CD14-positive monocyte (primary cell): ENCODE data around the gene RAB40C. TPM values are rescaled to one million over a fixed set of nuclear protein-coding genes. Genes with fewer than 3 reads are reported as not detected.

Source experiments
- DNase-seq, 3 donors: peaks; one replicate each; pipeline ENCODE4 v3.0.0-alpha.2; 2011 to 2022
- H2AFZ ChIP-seq: 2 replicates; pipeline ENCODE4 v1.6.0; 2012; ENCODE audit warnings: mild to moderate bottlenecking, low read depth, low read length, inconsistent platforms; ENCODE audit not compliant: insufficient read depth, poor library complexity, severe bottlenecking
- H3K27ac ChIP-seq, 2 donors: 1 replicate in 1 of 2; 2 replicates in 1 of 2; pipeline ENCODE4 v1.5.1; 2012 to 2013; ENCODE audit warnings: low read length in 2 of 2, control low read depth in 1 of 2, inconsistent platforms in 1 of 2, low read depth in 1 of 2, mild to moderate bottlenecking in 1 of 2
- H3K27me3 ChIP-seq, 2 donors: one replicate each; pipeline versions ENCODE4 v1.6.0 to v1.6.1; 2011 to 2013; ENCODE audit warnings: low read length in 2 of 2; ENCODE audit not compliant: control insufficient read depth in 2 of 2, insufficient read depth in 2 of 2
- H3K36me3 ChIP-seq, 2 donors: replicated peaks in 1 of 2; 1 replicate in 1 of 2; 2 replicates in 1 of 2; pipeline versions ENCODE4 v1.5.1 to v1.6.1; 2012 to 2013; ENCODE audit warnings: low read length in 2 of 2, control low read depth in 1 of 2, inconsistent platforms in 1 of 2, mild to moderate bottlenecking in 1 of 2; ENCODE audit not compliant: insufficient read depth in 2 of 2, control insufficient read depth in 1 of 2
- H3K4me1 ChIP-seq, 2 donors: 1 replicate in 1 of 2; 2 replicates in 1 of 2; pipeline versions ENCODE4 v1.5.1 to v1.6.1; 2012 to 2013; ENCODE audit warnings: low read length in 2 of 2, control low read depth in 1 of 2, inconsistent platforms in 1 of 2, mild to moderate bottlenecking in 1 of 2, moderate library complexity in 1 of 2; ENCODE audit not compliant: insufficient read depth in 2 of 2, control insufficient read depth in 1 of 2
- H3K4me2 ChIP-seq: replicated peaks from 2 replicates; pipeline ENCODE3; 2012; ENCODE audit warnings: low read length, moderate library complexity, mild to moderate bottlenecking; ENCODE audit not compliant: poor library complexity, severe bottlenecking; ENCODE audit errors: extremely low read depth
- H3K4me3 ChIP-seq, 3 experiments: fragments of 200-600 bp in 1 of 3; sonication (generic) in 1 of 3; replicated peaks in 1 of 3; 1 replicate in 2 of 3; 2 replicates in 1 of 3; pipeline ENCODE4 v1.5.1; 2011 to 2013; ENCODE audit warnings: low read length in 3 of 3, mild to moderate bottlenecking in 3 of 3, control low read depth in 2 of 3, low read depth in 2 of 3, inconsistent platforms in 1 of 3, moderate library complexity in 1 of 3
- H3K79me2 ChIP-seq: 2 replicates; pipeline ENCODE4 v1.6.0; 2012; ENCODE audit warnings: mild to moderate bottlenecking, control low read depth, inconsistent platforms, low read length, moderate library complexity; ENCODE audit not compliant: insufficient read depth
- H3K9ac ChIP-seq: 2 replicates; pipeline ENCODE4 v1.6.0; 2017; ENCODE audit warnings: low read length, mild to moderate bottlenecking; ENCODE audit not compliant: insufficient read depth, poor library complexity, severe bottlenecking
- H3K9me3 ChIP-seq, 2 donors: replicated peaks in 1 of 2; 1 replicate in 1 of 2; 2 replicates in 1 of 2; pipeline versions ENCODE4 v1.5.1 to v1.6.1; 2012 to 2013; ENCODE audit warnings: low read length in 2 of 2, control low read depth in 1 of 2; ENCODE audit not compliant: control insufficient read depth in 1 of 2, insufficient read depth in 1 of 2
- H4K20me1 ChIP-seq: 2 replicates; pipeline ENCODE4 v1.6.0; 2012; ENCODE audit warnings: mild to moderate bottlenecking, low read length, control low read depth, moderate library complexity; ENCODE audit not compliant: insufficient read depth
- H3K27ac Mint-ChIP-seq, 7 donors: one replicate each; pipeline ENCODE4 v1.8.0; 2020; ENCODE audit warnings: mild to moderate bottlenecking in 7 of 7, mixed read lengths in 7 of 7, moderate library complexity in 6 of 7, inconsistent platforms in 2 of 7
- H3K27me3 Mint-ChIP-seq, 3 donors: one replicate each; pipeline ENCODE4 v1.8.0; 2021 to 2022; ENCODE audit warnings: low read depth in 3 of 3, mild to moderate bottlenecking in 3 of 3, mixed read lengths in 3 of 3, moderate library complexity in 3 of 3, inconsistent platforms in 1 of 3
- H3K36me3 Mint-ChIP-seq, 2 donors: one replicate each; pipeline ENCODE4 v1.8.0; 2020; ENCODE audit warnings: mixed read lengths in 2 of 2, inconsistent platforms in 1 of 2, mild to moderate bottlenecking in 1 of 2
- H3K4me1 Mint-ChIP-seq: one replicate; pipeline ENCODE4 v1.8.0; 2020; ENCODE audit warnings: mild to moderate bottlenecking, mixed read lengths
- H3K4me3 Mint-ChIP-seq, 2 donors: one replicate each; pipeline ENCODE4 v1.8.0; 2020; ENCODE audit warnings: mild to moderate bottlenecking in 2 of 2, mixed read lengths in 2 of 2, moderate library complexity in 1 of 2
- H3K9me3 Mint-ChIP-seq, 7 donors: one replicate each; pipeline ENCODE4 v1.8.0; 2020 to 2022; ENCODE audit warnings: mixed read lengths in 7 of 7, mild to moderate bottlenecking in 6 of 7, moderate library complexity in 6 of 7, inconsistent platforms in 2 of 7
- WGBS: methylation state at CpG from one replicate; pipeline ENCODE4 v1.1.5; 2013; ENCODE audit warnings: missing lambda C conversion rate; ENCODE audit not compliant: insufficient coverage; 5-methylcytosine and 5-hydroxymethylcytosine counted together
- intact Hi-C, 2 donors: fragments of 100-400 bp; cut with micrococcal nuclease; formaldehyde crosslinking; loops; one replicate each; pipeline versions ENCODE4 v1.15.0 to v1.15.1; 2023
- polyA plus RNA-seq, 3 donors: library from polyadenylated mRNA; depleted of rRNA in 1 of 3; unstranded in 2 of 3; stranded (reverse) in 1 of 3; fragments of 300-500 nt in 2 of 3; fragments of >200 nt in 1 of 3; fragmentation: Illumina TruSeq in 2 of 3; gene quantifications; 1 replicate in 2 of 3; 2 replicates in 1 of 3; pipeline ENCODE4 v1.2.3, GENCODE V29; 2012 to 2021
- TF ChIP-seq, protein P1 (sequence below): fragments of 200-600 bp; IDR thresholded peaks from one replicate; pipeline ENCODE4 v1.8.0; 2022; ENCODE audit warnings: antibody characterized with exemption, mild to moderate bottlenecking

RAB40C gene
- polyA plus RNA-seq, 3 donors: 10.0 to 22.6 (median 10.9) TPM

GRCh38 chr16:588639-588888 is 1.3 kb upstream of the RAB40C start:
- Mint-ChIP-seq H3K4me1 (peaks cover 44% of the 10 kb centered on the region), H3K27ac (peak overlapping the region; percentile 96 to 99 (median 98)), H3K36me3 (peaks cover 0 to under 1% of the 10 kb centered on the region in 2 donors), H3K27me3 (peaks cover 2 to 16% (median 12%) of the 10 kb centered on the region in 3 donors), H3K9me3 (peaks cover 0 to 3% (median 0%) of the 10 kb centered on the region in 7 donors), H3K4me3 (peak overlapping the region; percentile 88 to 93)
- WGBS: 1% methylated on average over 21 of the region's 21 CpGs
- H3K79me2 ChIP-seq: peaks cover 48% of the 10 kb centered on the region
- peaks cover 8% of the 10 kb centered on the region for H4K20me1 ChIP-seq
- TF ChIP-seq, protein P1, sequence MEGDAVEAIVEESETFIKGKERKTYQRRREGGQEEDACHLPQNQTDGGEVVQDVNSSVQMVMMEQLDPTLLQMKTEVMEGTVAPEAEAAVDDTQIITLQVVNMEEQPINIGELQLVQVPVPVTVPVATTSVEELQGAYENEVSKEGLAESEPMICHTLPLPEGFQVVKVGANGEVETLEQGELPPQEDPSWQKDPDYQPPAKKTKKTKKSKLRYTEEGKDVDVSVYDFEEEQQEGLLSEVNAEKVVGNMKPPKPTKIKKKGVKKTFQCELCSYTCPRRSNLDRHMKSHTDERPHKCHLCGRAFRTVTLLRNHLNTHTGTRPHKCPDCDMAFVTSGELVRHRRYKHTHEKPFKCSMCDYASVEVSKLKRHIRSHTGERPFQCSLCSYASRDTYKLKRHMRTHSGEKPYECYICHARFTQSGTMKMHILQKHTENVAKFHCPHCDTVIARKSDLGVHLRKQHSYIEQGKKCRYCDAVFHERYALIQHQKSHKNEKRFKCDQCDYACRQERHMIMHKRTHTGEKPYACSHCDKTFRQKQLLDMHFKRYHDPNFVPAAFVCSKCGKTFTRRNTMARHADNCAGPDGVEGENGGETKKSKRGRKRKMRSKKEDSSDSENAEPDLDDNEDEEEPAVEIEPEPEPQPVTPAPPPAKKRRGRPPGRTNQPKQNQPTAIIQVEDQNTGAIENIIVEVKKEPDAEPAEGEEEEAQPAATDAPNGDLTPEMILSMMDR: no peak
- H2AFZ ChIP-seq: peak overlapping the region; percentile 86
- H3K4me3 ChIP-seq: peak overlapping the region; percentile 70 to 92 (median 86)
- H3K4me1 ChIP-seq: peaks cover 48 to 52% of the 10 kb centered on the region in 2 donors
- peak overlapping the region; percentile 86 to 91 for H3K27ac ChIP-seq
- peak overlapping the region; percentile 78 for H3K4me2 ChIP-seq
- H3K36me3 ChIP-seq: no peaks in the 10 kb centered on the region
- peak; percentile 46 to 73 (median 66) for DNase-seq
- H3K27me3 ChIP-seq: peaks cover 0 to 7% of the 10 kb centered on the region in 2 donors
- no peaks in the 10 kb centered on the region for H3K9me3 ChIP-seq
- peak overlapping the region; percentile 89 for H3K9ac ChIP-seq
- intact Hi-C loops: loop anchor here (2.0 to 5.0 kb wide), 3 partner anchors 48 to 94 kb away; partner anchors contain the start of genes JMJD8 (in 2 of the 2), METTL26 (in 2 of the 2), STUB1 (in 2 of the 2) and CAPN15 (in 1 of the 2)

DNA sequence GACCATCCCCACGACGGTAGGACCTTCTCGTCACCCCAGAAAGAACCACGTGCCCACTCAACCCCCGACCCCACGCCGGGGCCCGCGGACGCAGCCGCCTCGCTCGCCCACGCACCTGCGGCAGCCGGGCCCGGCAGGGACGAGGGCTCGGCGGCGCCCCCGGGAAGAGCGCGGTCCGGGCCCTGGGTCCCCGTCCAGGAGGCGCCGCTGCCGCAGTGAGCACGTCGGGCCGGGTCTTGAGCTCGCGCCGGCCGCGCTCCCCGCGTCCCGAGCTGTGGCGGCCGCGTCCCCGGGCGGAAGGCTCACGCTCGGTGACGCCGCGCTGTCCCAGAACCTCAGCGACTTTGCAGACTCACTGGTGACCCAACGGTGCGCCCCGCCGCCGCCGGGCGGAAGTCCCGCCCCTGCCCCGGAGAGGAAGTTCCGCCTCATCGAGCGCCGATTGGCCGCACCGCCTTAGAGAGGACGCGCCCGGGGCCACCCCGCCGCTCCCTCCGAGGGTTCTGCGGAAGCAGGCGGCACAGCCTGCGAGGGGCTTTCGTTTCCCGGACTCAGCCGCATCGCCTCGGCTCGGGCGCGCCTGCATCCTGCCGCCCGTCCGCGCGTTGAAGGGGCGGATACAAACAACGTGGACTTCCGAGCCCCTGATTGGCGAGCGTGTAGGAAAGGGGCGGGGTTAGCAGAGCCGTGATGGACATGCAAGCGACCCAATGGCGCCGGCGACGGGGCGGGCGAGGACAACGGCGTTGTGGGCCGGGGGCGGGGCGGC is 793 bp upstream of the RAB40C start:
- Histone ChIP-seq H3K4me3 (peak overlapping the region; percentile 70 to 92 (median 86)), H2AFZ (peak overlapping the region; percentile 86), H3K36me3 (no peaks in the 10 kb centered on the region), H3K9me3 (no peaks in the 10 kb centered on the region), H3K4me1 (peaks cover 53 to 57% of the 10 kb centered on the region in 2 donors), H3K27ac (peak overlapping the region; percentile 86 to 91), H3K4me2 (peak overlapping the region; percentile 78), H3K27me3 (peaks cover 0 to 7% of the 10 kb centered on the region in 2 donors), H4K20me1 (peaks cover 13% of the 10 kb centered on the region), H3K9ac (peak overlapping the region; percentile 89), H3K79me2 (peaks cover 53% of the 10 kb centered on the region)
- DNase-seq: peak; percentile 89 to 97 (median 95)
- TF ChIP-seq, protein P1: no peak
- H3K27me3 Mint-ChIP-seq: peaks cover 2 to 16% (median 12%) of the 10 kb centered on the region in 3 donors
- H3K36me3 Mint-ChIP-seq: peaks cover 1 to 2% of the 10 kb centered on the region in 2 donors
- peak overlapping the region; percentile 91 to 99 for H3K4me3 Mint-ChIP-seq
- under 1% methylated on average over 107 of the region's 107 CpGs for WGBS
- peaks cover 48% of the 10 kb centered on the region for H3K4me1 Mint-ChIP-seq
- peaks cover 0 to 3% (median 0%) of the 10 kb centered on the region in 7 donors for H3K9me3 Mint-ChIP-seq
- intact Hi-C loops: loop anchor here (2.0 to 5.0 kb wide), 3 partner anchors 48 to 93 kb away; partner anchors contain the start of genes JMJD8 (in 2 of the 2), METTL26 (in 2 of the 2), STUB1 (in 2 of the 2) and CAPN15 (in 1 of the 2)
- H3K27ac Mint-ChIP-seq: peak overlapping the region; percentile 98 to 100 (median 99)
